Fibroblast of pulmonary artery (primary cell): ENCODE measurements around the gene RIPOR3.
"Not testable (repeated sequence)": the region's sequence is repeated elsewhere in the genome, so short reads cannot be mapped to it uniquely, and the experiment has no call there.

Source experiments
- DNase-seq: peaks from one replicate; pipeline ENCODE4 v3.0.0-alpha.2; 2010; ENCODE audit warnings: low read depth
- H3K4me3 ChIP-seq: replicated peaks from 2 replicates; pipeline ENCODE4 v1.5.1; 2011; ENCODE audit warnings: low read depth, mild to moderate bottlenecking, control low read depth, low read length, moderate library complexity
- TF ChIP-seq, protein P1 (sequence below): IDR thresholded peaks from 2 replicates; pipeline ENCODE4 v1.5.1; 2011; ENCODE audit warnings: mild to moderate bottlenecking, control low read depth, low read length, inconsistent platforms; ENCODE audit errors: missing control alignments

RIPOR3 gene

DNA sequence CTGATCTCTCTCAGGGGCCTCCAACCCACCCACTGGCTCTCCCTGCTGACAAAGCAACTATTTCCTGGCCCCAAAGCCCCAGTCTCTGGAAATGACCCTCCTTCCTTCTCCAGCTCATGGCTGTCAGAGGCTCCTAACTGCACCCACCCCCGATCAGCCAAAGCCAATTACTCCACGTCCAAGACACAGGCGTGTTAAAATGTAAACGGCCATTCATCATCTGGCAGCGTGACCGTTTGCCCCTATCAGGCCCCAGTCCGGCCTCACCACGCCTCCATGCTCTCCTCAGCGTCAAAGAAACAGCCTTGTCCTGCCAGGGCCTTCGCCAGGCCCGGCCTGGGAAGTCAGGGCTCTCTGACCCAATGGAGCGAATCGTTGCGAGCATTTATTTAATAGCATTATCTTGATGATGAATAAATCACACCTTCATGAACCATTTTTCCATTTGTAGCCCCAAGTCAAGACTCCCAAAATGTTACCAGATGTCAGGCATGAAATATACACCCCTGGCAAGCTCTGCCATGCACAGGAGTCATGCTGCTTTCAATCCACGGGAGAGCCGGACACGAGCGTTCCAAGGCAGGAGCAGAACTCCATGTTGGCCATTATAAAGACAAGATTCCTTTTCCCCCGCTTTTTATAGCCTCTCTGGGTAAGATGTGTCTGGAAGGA is 17.7 kb downstream of the RIPOR3 start:
- TF ChIP-seq, protein P1, sequence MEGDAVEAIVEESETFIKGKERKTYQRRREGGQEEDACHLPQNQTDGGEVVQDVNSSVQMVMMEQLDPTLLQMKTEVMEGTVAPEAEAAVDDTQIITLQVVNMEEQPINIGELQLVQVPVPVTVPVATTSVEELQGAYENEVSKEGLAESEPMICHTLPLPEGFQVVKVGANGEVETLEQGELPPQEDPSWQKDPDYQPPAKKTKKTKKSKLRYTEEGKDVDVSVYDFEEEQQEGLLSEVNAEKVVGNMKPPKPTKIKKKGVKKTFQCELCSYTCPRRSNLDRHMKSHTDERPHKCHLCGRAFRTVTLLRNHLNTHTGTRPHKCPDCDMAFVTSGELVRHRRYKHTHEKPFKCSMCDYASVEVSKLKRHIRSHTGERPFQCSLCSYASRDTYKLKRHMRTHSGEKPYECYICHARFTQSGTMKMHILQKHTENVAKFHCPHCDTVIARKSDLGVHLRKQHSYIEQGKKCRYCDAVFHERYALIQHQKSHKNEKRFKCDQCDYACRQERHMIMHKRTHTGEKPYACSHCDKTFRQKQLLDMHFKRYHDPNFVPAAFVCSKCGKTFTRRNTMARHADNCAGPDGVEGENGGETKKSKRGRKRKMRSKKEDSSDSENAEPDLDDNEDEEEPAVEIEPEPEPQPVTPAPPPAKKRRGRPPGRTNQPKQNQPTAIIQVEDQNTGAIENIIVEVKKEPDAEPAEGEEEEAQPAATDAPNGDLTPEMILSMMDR: no peak
- H3K4me3 ChIP-seq: no peak overlapping the region
- no peak for DNase-seq

DNA sequence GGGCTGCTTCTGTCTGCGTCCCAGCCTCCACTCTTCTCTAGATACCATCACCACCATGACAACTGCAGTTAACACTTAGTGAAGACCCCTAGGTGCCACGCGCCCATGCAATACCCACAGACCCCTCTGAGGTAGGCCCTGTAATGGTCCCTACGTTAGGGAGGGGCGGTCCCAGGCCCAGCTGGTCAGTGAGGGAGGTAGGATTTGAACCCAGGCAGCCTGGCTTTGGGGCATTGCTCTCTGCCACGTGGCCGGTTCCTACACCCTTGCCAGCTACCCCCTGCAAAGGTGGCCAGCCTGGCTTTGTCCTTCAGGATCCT is 18.2 kb downstream of the RIPOR3 start:
- TF ChIP-seq, protein P1: no peak
- no peak overlapping the region for H3K4me3 ChIP-seq

DNA sequence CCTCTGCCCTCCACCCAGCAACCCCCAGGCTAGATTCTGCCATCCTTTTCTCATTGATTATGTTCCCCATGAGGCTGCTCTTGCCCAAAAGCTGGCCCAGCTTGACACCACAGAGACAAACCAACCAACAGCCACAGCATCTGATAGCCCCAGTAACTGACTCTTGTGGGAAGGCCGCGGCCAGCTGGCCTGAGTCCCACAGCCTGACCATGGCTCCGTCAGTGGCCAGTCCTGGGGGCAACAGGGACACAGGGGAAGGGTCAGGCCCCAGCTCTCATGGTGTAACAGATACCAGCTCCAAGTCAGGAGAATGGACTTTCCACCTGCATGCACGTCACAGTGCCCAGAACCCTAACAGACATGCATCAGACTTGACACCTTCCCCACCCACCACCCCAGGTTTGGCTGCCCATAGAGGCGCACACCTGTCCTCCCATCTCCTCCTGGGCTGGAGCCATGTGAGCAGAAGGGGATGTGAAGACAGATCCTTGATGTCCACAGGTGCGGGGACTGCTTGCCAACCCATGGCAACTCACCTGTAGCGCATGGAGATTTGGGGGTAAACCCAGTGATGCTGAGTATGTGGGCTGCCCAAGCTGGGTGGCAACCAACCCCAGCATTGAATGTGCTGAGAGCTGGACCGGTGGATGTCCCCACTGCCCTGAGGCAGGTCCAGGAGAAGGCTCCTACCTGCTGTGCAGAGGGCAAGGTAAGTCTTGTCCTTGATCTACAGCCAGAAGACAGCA is 18.8 kb downstream of the RIPOR3 start:
- no peak for DNase-seq
- TF ChIP-seq, protein P1: no peak
- no peak overlapping the region for H3K4me3 ChIP-seq

More for the DNA sequence above, 18.2 kb downstream of the RIPOR3 start:
- DNase-seq: no peak

DNA sequence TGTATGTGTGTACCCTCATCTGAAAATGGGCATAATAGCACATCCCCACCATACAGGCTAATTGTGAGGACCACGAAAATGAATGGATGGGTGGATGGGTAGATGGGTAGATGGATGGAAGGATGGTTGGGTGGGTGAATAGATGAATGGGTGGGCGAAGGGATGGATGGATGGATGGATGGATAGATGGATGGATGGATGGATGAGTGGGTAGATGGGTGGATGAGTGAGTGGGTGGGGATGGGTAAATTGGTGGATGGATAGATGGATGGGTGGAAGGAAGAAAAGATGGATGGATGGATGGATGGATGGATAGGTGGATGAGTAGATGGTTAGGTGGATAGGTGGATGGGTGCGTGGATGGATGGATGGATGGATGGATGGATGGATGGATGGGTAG is 19.7 kb downstream of the RIPOR3 start:
- TF ChIP-seq, protein P1: no peak
- no peak for DNase-seq

DNA sequence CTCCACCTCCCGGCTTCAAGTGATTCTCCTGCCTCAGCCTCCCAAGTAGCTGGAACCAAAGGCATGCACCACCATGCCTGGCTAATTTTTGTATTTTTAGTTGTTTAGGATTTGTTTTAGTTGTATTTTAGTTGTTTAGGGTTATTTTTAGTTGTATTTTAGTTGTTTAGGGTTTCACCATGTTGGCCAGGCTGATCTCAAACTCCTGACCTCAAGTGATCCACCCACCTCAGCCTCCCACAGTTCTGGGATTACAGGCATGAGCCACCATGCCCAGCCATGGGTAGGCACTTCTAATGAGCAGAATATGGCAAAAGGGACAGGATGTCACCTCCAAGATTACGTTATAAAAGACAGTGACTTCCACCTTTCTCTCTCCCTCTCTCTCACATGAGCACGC is 20.3 kb downstream of the RIPOR3 start:
- DNase-seq, H3K4me3 ChIP-seq: not testable (repeated sequence)

More for the DNA sequence above, 19.7 kb downstream of the RIPOR3 start:
- H3K4me3 ChIP-seq: no peak overlapping the region

DNA sequence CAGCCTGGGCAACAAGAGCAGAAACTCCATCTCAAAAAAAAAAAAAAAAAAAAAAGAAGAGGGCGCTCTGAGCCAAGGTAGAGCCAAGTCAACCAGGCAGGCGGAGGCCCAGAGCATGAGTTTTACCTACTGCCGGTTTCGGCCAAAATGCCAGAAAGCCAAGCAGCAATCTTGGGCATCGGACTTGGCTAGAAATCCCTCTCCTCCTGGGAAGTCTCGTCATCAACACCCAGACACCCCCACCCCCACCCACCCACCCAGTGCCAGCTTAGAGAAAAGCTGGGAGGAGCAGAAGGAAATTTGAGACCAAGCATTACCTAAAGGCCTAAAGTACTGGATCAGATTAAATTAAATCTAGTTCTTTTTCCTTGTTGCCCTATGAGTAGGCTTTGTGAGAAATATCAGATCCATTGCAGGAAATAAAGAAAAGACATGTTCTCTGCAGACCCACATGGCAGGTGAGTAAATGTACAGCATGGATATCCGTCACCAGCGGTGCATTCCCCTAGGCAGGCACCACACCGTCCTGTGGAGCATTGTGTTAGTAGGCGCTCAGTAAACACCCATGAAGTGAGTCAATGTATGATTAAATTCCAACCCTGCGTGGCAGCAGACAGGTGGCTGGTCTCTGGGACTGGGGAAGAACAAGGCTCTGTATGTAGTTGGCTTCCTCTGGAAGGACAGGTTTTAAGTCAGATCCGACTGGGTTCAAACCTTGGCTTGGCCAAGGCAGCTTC is 21.0 kb downstream of the RIPOR3 start:
- no peak overlapping the region for H3K4me3 ChIP-seq
- TF ChIP-seq, protein P1: no peak
- no peak for DNase-seq

DNA sequence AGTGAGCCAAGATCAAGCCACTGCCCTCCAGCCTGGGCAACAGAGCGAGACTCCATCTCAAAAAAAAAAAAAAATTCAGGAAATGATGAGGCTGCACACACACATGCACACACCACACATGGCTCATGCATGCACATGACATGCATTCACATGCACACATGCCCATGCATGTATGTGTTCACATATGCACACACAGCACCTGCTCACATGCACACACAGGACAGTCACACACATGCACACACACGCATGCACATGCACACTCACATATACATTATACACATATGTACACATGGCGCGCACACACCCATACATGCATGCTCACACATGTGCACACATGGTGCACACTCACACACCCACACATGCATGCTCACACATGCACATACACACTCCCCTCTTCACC is 22.5 kb downstream of the RIPOR3 start:
- no peak for DNase-seq
- no peak overlapping the region for H3K4me3 ChIP-seq
- TF ChIP-seq, protein P1: no peak
